B cell (primary cell): ENCODE results near the gene AUTS2. TPM values are rescaled to one million over a fixed set of nuclear protein-coding genes. Genes with fewer than 3 reads are reported as not detected.

ENCODE experiments used
- ATAC-seq: fragments of 200-7000 bp; cut with Tn5 transposase; one replicate; pipeline ENCODE4 v1.10.0; 2021; ENCODE audit warnings: low read depth, mild to moderate bottlenecking, moderate number of reproducible peaks, moderate library complexity
- CTCF ChIA-PET: fragments of 350-600 bp; sonication (Branson Sonifier 250); formaldehyde crosslinking; loops from one replicate; lab custom pipeline; 2021; ENCODE audit warnings: antibody characterized with exemption, inconsistent platforms; lab: Charles Lee
- POLR2A ChIA-PET: fragments of 350-600 bp; sonication (Branson Sonifier 250); formaldehyde crosslinking; loops from one replicate; lab custom pipeline; 2021; ENCODE audit warnings: antibody characterized with exemption; lab: Charles Lee
- DNase-seq: peaks from one replicate; pipeline ENCODE4 v3.0.0; 2013
- H2AFZ ChIP-seq: 2 replicates; pipeline ENCODE4 v1.6.1; 2012; ENCODE audit warnings: mild to moderate bottlenecking, low read depth, low read length; ENCODE audit not compliant: insufficient read depth, poor library complexity, severe bottlenecking
- H3K27ac ChIP-seq, 2 donors: 1 replicate in 1 of 2; 2 replicates in 1 of 2; pipeline ENCODE4 v1.5.1; 2012 to 2013; ENCODE audit warnings: low read length in 2 of 2, mild to moderate bottlenecking in 2 of 2, moderate library complexity in 1 of 2
- H3K27me3 ChIP-seq, 4 experiments: fragments of 200-600 bp in 1 of 4; sonication (generic) in 1 of 4; replicated peaks in 1 of 4; 1 replicate in 2 of 4; 2 replicates in 2 of 4; pipeline versions ENCODE4 v1.6.1 to v1.7.0; 2013 to 2016; ENCODE audit warnings: low read length in 3 of 4, mild to moderate bottlenecking in 2 of 4, mixed read lengths in 1 of 4, moderate library complexity in 1 of 4; ENCODE audit not compliant: insufficient read depth in 4 of 4, control insufficient read depth in 3 of 4; ENCODE audit errors: control extremely low read depth in 1 of 4
- H3K36me3 ChIP-seq, 2 experiments: replicated peaks in 1 of 2; 1 replicate in 1 of 2; 2 replicates in 1 of 2; pipeline versions ENCODE4 v1.6.1 to v1.7.1; 2013; ENCODE audit warnings: low read length in 1 of 2; ENCODE audit not compliant: insufficient read depth in 2 of 2, control insufficient read depth in 1 of 2; ENCODE audit errors: control extremely low read depth in 1 of 2, extremely low read depth in 1 of 2
- H3K4me1 ChIP-seq, 2 donors: fragments of 200-600 bp in 1 of 2; sonication (generic) in 1 of 2; 1 replicate in 1 of 2; 2 replicates in 1 of 2; pipeline versions ENCODE4 v1.5.1 to v1.6.1; 2013 to 2017; ENCODE audit warnings: low read length in 2 of 2; ENCODE audit not compliant: control insufficient read depth in 2 of 2, insufficient read depth in 2 of 2
- H3K4me2 ChIP-seq: replicated peaks from 2 replicates; pipeline ENCODE3; 2012; ENCODE audit warnings: mild to moderate bottlenecking, low read depth, low read length; ENCODE audit not compliant: poor library complexity, severe bottlenecking
- H3K4me3 ChIP-seq, 5 experiments: fragments of 200-600 bp in 1 of 5; sonication (generic) in 1 of 5; 1 replicate in 3 of 5; 2 replicates in 2 of 5; pipeline versions ENCODE4 v1.5.1 to v1.7.0; 2011 to 2016; ENCODE audit warnings: low read length in 4 of 5, mild to moderate bottlenecking in 4 of 5, low read depth in 2 of 5, control low read depth in 1 of 5, moderate library complexity in 1 of 5; ENCODE audit not compliant: insufficient read depth in 1 of 5; ENCODE audit errors: control extremely low read depth in 1 of 5, extremely low read depth in 1 of 5
- H3K79me2 ChIP-seq: fragments of 200-600 bp; sonication (generic); one replicate; pipeline ENCODE4 v1.6.0; 2016; ENCODE audit warnings: low read length; ENCODE audit not compliant: control insufficient read depth, insufficient read depth
- H3K9ac ChIP-seq: fragments of 200-600 bp; sonication (generic); 2 replicates; pipeline ENCODE4 v1.6.1; 2017; ENCODE audit warnings: mild to moderate bottlenecking, low read length, moderate library complexity
- H3K9me3 ChIP-seq, 3 donors: one replicate each; pipeline versions ENCODE4 v1.6.1 to v1.7.1; 2013; ENCODE audit warnings: low read length in 2 of 3; ENCODE audit not compliant: control insufficient read depth in 2 of 3, insufficient read depth in 1 of 3; ENCODE audit errors: control extremely low read depth in 1 of 3
- H4K20me1 ChIP-seq: 2 replicates; pipeline ENCODE4 v1.6.0; 2012; ENCODE audit warnings: mild to moderate bottlenecking, low read length; ENCODE audit not compliant: insufficient read depth, control insufficient read depth, poor library complexity, severe bottlenecking
- H3K27ac Mint-ChIP-seq: one replicate; pipeline ENCODE4 v1.8.0; 2021; ENCODE audit warnings: mixed read lengths
- H3K27me3 Mint-ChIP-seq: one replicate; pipeline ENCODE4 v1.8.0; 2021; ENCODE audit warnings: mixed read lengths
- H3K4me1 Mint-ChIP-seq: one replicate; pipeline ENCODE4 v1.8.0; 2021; ENCODE audit warnings: mixed read lengths
- H3K4me3 Mint-ChIP-seq: one replicate; pipeline ENCODE4 v1.8.0; 2021; ENCODE audit warnings: mixed read lengths
- H3K9me3 Mint-ChIP-seq: one replicate; pipeline ENCODE4 v1.8.0; 2022; ENCODE audit warnings: mixed read lengths; ENCODE audit not compliant: insufficient read depth
- CTCF ChIP-seq: fragments of 200-600 bp; IDR thresholded peaks from one replicate; pipeline ENCODE4 v1.8.0; 2022; ENCODE audit warnings: antibody characterized with exemption, mild to moderate bottlenecking
- EZH2 ChIP-seq: IDR thresholded peaks from 2 replicates; pipeline ENCODE4 v1.6.1; 2012; ENCODE audit warnings: borderline replicate concordance, low read depth, mild to moderate bottlenecking, moderate library complexity, low read length; ENCODE audit not compliant: insufficient read depth, poor library complexity, severe bottlenecking
- WGBS: methylation state at CpG from one replicate; pipeline ENCODE4 v1.1.5; 2013; ENCODE audit warnings: missing lambda C conversion rate; ENCODE audit not compliant: insufficient coverage; 5-methylcytosine and 5-hydroxymethylcytosine counted together
- intact Hi-C: fragments of 100-400 bp; cut with micrococcal nuclease; formaldehyde crosslinking; loops from one replicate; pipeline ENCODE4 v1.10.0; 2022
- polyA plus RNA-seq: library from polyadenylated mRNA; depleted of rRNA; stranded (reverse); fragments of >200 nt; gene quantifications from 2 replicates; pipeline ENCODE4 v1.2.3, GENCODE V29; 2012
- total RNA-seq, 2 donors: library from RNA; stranded (reverse); fragments of 120-200 nt in 1 of 2; gene quantifications; 1 replicate in 1 of 2; 2 replicates in 1 of 2; pipeline versions ENCODE4 v1.2.3 to v1.2.4, GENCODE V29; 2013 to 2022

The AUTS2 gene
- total and polyA plus RNA-seq, 2 donors (not counting 1 experiment from before 2014, with no cell fraction given) = 22.3 to 35.0 TPM

DNA sequence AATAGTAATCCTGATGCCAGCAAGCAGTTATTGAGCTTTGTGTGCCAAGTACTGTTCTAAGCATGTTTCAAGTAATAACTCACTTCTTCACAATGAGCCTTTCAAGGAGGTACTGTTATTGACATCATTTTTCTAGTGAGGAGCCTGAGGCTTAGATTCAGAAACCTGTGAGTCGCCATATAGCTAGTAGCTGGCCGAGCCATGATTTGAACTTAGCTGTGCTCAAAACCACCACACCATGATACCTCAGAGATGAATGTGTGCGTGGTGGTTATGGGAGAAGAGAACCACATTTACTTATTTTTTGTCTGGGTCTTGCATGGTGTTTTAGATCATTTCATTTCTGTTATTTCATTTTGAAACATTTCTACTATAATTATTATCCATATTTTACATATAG is 578.9 kb downstream of the AUTS2 start:
- DNase-seq (no peak), ATAC-seq (no peak)

GRCh38 chr7:70178211-70178610 is 579.9 kb downstream of the AUTS2 start:
- no CpG with 5 or more reads among the region's 2 CpGs for WGBS
- no peaks in the 10 kb centered on the region for H3K27me3 ChIP-seq
- H3K27me3 Mint-ChIP-seq = no peaks in the 10 kb centered on the region
- H3K4me3 Mint-ChIP-seq = no peak overlapping the region
- no peak overlapping the region for H3K27ac Mint-ChIP-seq
- no peak overlapping the region for H3K27ac ChIP-seq
- no peaks in the 10 kb centered on the region for H3K36me3 ChIP-seq
- H3K9me3 ChIP-seq = no peaks in the 10 kb centered on the region
- no peak for TF ChIP-seq CTCF
- no peak overlapping the region for H2AFZ ChIP-seq
- no peak for DNase-seq
- H3K79me2 ChIP-seq = peaks cover 8% of the 10 kb centered on the region
- intact Hi-C loops = no loop called here
- no peak overlapping the region for H3K9ac ChIP-seq
- H3K4me2 ChIP-seq = peak overlapping the region; percentile 15
- ATAC-seq = no peak
- no peaks in the 10 kb centered on the region for H3K9me3 Mint-ChIP-seq
- no peak overlapping the region for H3K4me3 ChIP-seq
- peaks cover 6% of the 10 kb centered on the region for H4K20me1 ChIP-seq
- ChIA-PET CTCF (interaction anchor here (0.7 kb wide), 1 partner anchor 219 kb away, joined by 3 read pairs; no protein-coding TSS in a partner anchor), POLR2A (no interaction called here)
- peaks cover 19% of the 10 kb centered on the region for H3K4me1 Mint-ChIP-seq
- peaks cover 9 to 13% of the 10 kb centered on the region in 2 donors for H3K4me1 ChIP-seq

More for the DNA sequence above, 578.9 kb downstream of the AUTS2 start:
- TF ChIP-seq EZH2 (no peak), CTCF (no peak)
- no peak overlapping the region for H3K4me3 ChIP-seq
- peaks cover 19% of the 10 kb centered on the region for H3K4me1 Mint-ChIP-seq
- no peak overlapping the region for H3K9ac ChIP-seq
- no peaks in the 10 kb centered on the region for H3K27me3 ChIP-seq
- H3K9me3 Mint-ChIP-seq = no peaks in the 10 kb centered on the region
- no peak overlapping the region for H3K4me2 ChIP-seq
- no peak overlapping the region for H3K27ac ChIP-seq
- no peaks in the 10 kb centered on the region for H4K20me1 ChIP-seq
- H3K79me2 ChIP-seq = peaks cover 8% of the 10 kb centered on the region
- WGBS = no CpG with 5 or more reads among the region's 3 CpGs
- POLR2A ChIA-PET = no interaction called here
- no peak overlapping the region for H3K27ac Mint-ChIP-seq
- H3K36me3 ChIP-seq = no peaks in the 10 kb centered on the region
- no peak overlapping the region for H2AFZ ChIP-seq
- no peaks in the 10 kb centered on the region for H3K9me3 ChIP-seq
- H3K4me1 ChIP-seq = peaks cover 9 to 13% of the 10 kb centered on the region in 2 donors
- H3K4me3 Mint-ChIP-seq = no peak overlapping the region
- CTCF ChIA-PET = interaction anchor here (0.7 kb wide), 1 partner anchor 527 kb away, joined by 4 read pairs; no protein-coding TSS in a partner anchor
- no peaks in the 10 kb centered on the region for H3K27me3 Mint-ChIP-seq
- intact Hi-C loops = no loop called here
